Measurements from ENCODE around the gene SATL1. TPM values are rescaled to one million over a fixed set of nuclear protein-coding genes. Genes with fewer than 3 reads are reported as not detected.
A peak's percentile ranks its signal among the peaks of the same experiment; 100 is the strongest.

The SATL1 gene
- total and polyA plus RNA-seq, 2 donors (not counting 3 experiments of a cell fraction or from before 2014, with no cell fraction given) = not detected

DNA sequence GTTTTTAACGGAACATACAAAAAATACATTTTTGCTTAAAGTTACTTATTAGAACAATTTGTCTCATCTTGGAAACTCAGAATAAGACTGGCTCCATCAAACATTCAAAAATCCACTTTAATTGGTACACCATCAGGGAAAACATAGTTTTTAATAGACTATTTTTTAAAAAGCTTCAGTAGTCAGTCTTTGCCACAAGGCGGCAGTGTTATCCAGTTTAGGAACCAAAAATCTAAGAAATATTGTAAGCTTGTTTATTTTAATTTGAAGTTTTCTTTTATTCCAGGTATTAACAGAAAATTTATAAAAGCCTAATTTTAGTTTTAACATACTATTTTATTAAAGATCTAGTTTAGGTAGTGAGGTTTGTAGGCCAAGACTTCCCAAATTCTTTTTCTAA lies 132.2 kb downstream of the SATL1 start:
- peak; percentile 82 for FAIRE-seq
- peak; percentile 4 for DNase-seq (ENCODE audit: low read depth, low spot score)
- no peak for TF ChIP-seq GATA2 (IDR thresholded peaks at IDR 0.05; ENCODE audit: insufficient read depth, insufficient read length, low read depth, low read length)
- TF ChIP-seq, protein P1, sequence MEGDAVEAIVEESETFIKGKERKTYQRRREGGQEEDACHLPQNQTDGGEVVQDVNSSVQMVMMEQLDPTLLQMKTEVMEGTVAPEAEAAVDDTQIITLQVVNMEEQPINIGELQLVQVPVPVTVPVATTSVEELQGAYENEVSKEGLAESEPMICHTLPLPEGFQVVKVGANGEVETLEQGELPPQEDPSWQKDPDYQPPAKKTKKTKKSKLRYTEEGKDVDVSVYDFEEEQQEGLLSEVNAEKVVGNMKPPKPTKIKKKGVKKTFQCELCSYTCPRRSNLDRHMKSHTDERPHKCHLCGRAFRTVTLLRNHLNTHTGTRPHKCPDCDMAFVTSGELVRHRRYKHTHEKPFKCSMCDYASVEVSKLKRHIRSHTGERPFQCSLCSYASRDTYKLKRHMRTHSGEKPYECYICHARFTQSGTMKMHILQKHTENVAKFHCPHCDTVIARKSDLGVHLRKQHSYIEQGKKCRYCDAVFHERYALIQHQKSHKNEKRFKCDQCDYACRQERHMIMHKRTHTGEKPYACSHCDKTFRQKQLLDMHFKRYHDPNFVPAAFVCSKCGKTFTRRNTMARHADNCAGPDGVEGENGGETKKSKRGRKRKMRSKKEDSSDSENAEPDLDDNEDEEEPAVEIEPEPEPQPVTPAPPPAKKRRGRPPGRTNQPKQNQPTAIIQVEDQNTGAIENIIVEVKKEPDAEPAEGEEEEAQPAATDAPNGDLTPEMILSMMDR (IDR thresholded peaks at IDR 0.05; ENCODE audit: extremely low read depth in 1 of 2, insufficient read depth in 1 of 2, low read depth in 1 of 2, low read length in 2 of 2) = peak; percentile 22 to 30
- H3K9ac ChIP-seq (replicated peaks; ENCODE audit: extremely low read depth, insufficient read depth, low read length) = no peak overlapping the region
- no peaks in the 10 kb centered on the region for H3K79me2 ChIP-seq (ENCODE audit: control insufficient read depth, insufficient read depth, low read length)
- H3K4me2 ChIP-seq (ENCODE audit: insufficient read depth, low read length) = no peak overlapping the region
- intact Hi-C loops (cut with micrococcal nuclease) (loop anchor here (1.0 kb wide), 1 partner anchor 433 kb away; no protein-coding TSS in a partner anchor), dilution Hi-C loops (cut with MboI; ENCODE audit: extremely low pct_ligation_motif_present, low sequenced_read_pairs) (no loop called here)
- no peaks in the 10 kb centered on the region for H3K27me3 ChIP-seq (ENCODE audit: control insufficient read depth in 2 of 2, insufficient read depth in 2 of 2, low read length in 2 of 2)
- POLR2A ChIA-PET = no interaction called here
- H3K27ac ChIP-seq (ENCODE audit: insufficient read depth, low read depth, low read length) = no peak overlapping the region
- BruUV-seq (replicated peaks) = no TSS peak
- no peaks in the 10 kb centered on the region for H3K36me3 ChIP-seq (ENCODE audit: control insufficient read depth in 2 of 2, extremely low read depth in 1 of 2, insufficient read depth in 2 of 2, low read length in 2 of 2)
- CTCF ChIA-PET = interaction anchor here (0.7 to 3.1 kb wide), 10 partner anchors 10 to 434 kb away, joined by 3 to 40 read pairs (median 6); partner anchors contain the start of genes SATL1 and ZNF711
- no peaks in the 10 kb centered on the region for H3K9me3 ChIP-seq (replicated peaks; ENCODE audit: control insufficient read depth, insufficient read depth, low read length)
- H2AFZ ChIP-seq (ENCODE audit: low read depth, low read length) = no peak overlapping the region
- H3K4me3 ChIP-seq (replicated peaks in 1 of 3; ENCODE audit: insufficient read depth in 1 of 3, low read depth in 1 of 3, low read length in 3 of 3) = no peak overlapping the region
- H3K4me1 ChIP-seq (ENCODE audit: control insufficient read depth, extremely low read depth, insufficient read depth, low read length) = no peaks in the 10 kb centered on the region
- H3K9me1 ChIP-seq (replicated peaks; ENCODE audit: control insufficient read depth, extremely low read depth, insufficient read depth, low read length) = no peaks in the 10 kb centered on the region
- no peaks in the 10 kb centered on the region for H4K20me1 ChIP-seq (replicated peaks; ENCODE audit: control insufficient read depth, extremely low read depth, insufficient read depth, low read length)

DNA sequence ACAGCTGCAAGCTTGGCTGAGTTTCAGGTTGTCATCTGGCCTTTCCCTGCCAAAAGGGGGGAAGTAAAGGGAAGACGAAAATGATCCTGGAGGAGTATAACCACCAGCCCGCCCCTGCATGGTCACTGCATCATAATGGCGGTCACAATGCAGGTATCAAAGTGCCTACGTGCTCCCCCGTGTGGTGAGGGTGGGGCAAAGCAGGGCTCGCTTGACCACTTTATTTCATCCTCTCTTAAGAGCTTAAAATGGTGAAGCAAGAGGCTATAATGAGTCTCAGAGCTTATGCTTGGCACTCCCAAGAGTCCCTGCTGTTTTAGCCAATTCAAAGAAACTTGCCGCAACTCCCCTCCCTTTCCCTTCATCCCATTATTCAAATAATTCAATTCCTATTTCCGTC lies 134.3 kb downstream of the SATL1 start:
- DNase-seq (ENCODE audit: low read depth, low spot score) = no peak
- Histone ChIP-seq H3K4me2 (ENCODE audit: insufficient read depth, low read length) (no peak overlapping the region), H3K27ac (ENCODE audit: insufficient read depth, low read depth, low read length) (no peak overlapping the region), H3K79me2 (ENCODE audit: control insufficient read depth, insufficient read depth, low read length) (no peaks in the 10 kb centered on the region), H3K9me1 (replicated peaks; ENCODE audit: control insufficient read depth, extremely low read depth, insufficient read depth, low read length) (no peaks in the 10 kb centered on the region), H3K9me3 (replicated peaks; ENCODE audit: control insufficient read depth, insufficient read depth, low read length) (no peaks in the 10 kb centered on the region), H3K27me3 (ENCODE audit: control insufficient read depth in 2 of 2, insufficient read depth in 2 of 2, low read length in 2 of 2) (no peaks in the 10 kb centered on the region), H2AFZ (ENCODE audit: low read depth, low read length) (no peak overlapping the region), H3K4me1 (ENCODE audit: control insufficient read depth, extremely low read depth, insufficient read depth, low read length) (no peaks in the 10 kb centered on the region), H4K20me1 (replicated peaks; ENCODE audit: control insufficient read depth, extremely low read depth, insufficient read depth, low read length) (no peaks in the 10 kb centered on the region), H3K9ac (replicated peaks; ENCODE audit: extremely low read depth, insufficient read depth, low read length) (no peak overlapping the region), H3K4me3 (replicated peaks in 1 of 3; ENCODE audit: insufficient read depth in 1 of 3, low read depth in 1 of 3, low read length in 3 of 3) (no peak overlapping the region), H3K36me3 (ENCODE audit: control insufficient read depth in 2 of 2, extremely low read depth in 1 of 2, insufficient read depth in 2 of 2, low read length in 2 of 2) (no peaks in the 10 kb centered on the region)
- FAIRE-seq = no peak
- ChIA-PET CTCF (interaction anchor here (1.0 to 3.1 kb wide), 2 partner anchors 56 to 436 kb away, joined by 3 to 40 read pairs; no protein-coding TSS in a partner anchor), POLR2A (no interaction called here)
- no peak for TF ChIP-seq JUN (IDR thresholded peaks at IDR 0.05; ENCODE audit: borderline replicate concordance, insufficient read depth, insufficient read length, low read depth)
- TF ChIP-seq, protein P1 (IDR thresholded peaks at IDR 0.05; ENCODE audit: extremely low read depth in 1 of 2, insufficient read depth in 1 of 2, low read depth in 1 of 2, low read length in 2 of 2) = peak; percentile 22 to 31
- intact Hi-C loops (cut with micrococcal nuclease) (no loop called here), dilution Hi-C loops (cut with MboI; ENCODE audit: extremely low pct_ligation_motif_present, low sequenced_read_pairs) (no loop called here)
- BruUV-seq (replicated peaks) = no TSS peak

All from endothelial cell of umbilical vein (primary cell).